Smooth muscle cell of trachea (primary cell): ENCODE results near the gene PCP4. TPM values are rescaled to one million over a fixed set of nuclear protein-coding genes. Genes with fewer than 3 reads are reported as not detected.

ENCODE experiments used
- total RNA-seq: library from RNA; depleted of rRNA; stranded (reverse); fragments of >200 nt; gene quantifications from 2 replicates; pipeline ENCODE4 v1.2.1, GENCODE V29; 2014

The PCP4 gene
- total RNA-seq = not detected in 2 replicates

DNA sequence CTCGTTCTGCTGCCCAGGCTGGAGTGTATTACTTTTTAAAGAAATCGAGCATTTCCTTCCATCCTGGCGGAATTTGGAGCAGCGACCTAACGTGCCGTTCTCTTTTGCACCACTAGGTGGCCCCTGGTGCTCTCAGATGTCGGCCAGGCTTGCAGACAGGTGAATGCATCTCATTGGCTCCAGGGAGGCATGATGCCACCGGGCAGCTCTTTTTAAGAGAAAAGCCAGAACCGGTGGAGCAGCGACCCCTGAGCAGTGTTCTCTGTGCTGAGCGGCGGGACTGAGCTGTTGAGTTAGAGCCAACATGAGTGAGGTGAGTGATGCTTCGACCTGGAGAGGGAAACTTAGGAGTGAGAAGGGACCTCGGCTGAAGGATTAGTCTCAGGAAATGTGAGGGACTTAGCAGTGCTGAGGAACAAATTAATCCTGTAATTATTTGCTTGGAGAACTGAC lies at the start of gene PCP4:
Gene PCP4, plus strand, starts transcription at position 241 of the 453 bp plus-strand sequence. Its CDS starts 64 bp downstream, at position 305.

Other genes starting within 250 kb of the PCP4 start
- not detected in 2 replicates for gene IGSF5, start 122.3 kb upstream of the PCP4 start, total RNA-seq